DMS153 treated with DMSO at 0.1 percent for 48 hours (cell line): Measurements from ENCODE around the gene TBCA.
A peak's percentile ranks its signal among the peaks of the same experiment; 100 is the strongest.

Experiments
- DNase-seq: peaks from one replicate; lab custom pipeline; 2025; ENCODE audit not compliant: unreplicated experiment; lab: John Stamatoyannopoulos, UW

TBCA gene, protein sequence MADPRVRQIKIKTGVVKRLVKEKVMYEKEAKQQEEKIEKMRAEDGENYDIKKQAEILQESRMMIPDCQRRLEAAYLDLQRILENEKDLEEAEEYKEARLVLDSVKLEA

DNA sequence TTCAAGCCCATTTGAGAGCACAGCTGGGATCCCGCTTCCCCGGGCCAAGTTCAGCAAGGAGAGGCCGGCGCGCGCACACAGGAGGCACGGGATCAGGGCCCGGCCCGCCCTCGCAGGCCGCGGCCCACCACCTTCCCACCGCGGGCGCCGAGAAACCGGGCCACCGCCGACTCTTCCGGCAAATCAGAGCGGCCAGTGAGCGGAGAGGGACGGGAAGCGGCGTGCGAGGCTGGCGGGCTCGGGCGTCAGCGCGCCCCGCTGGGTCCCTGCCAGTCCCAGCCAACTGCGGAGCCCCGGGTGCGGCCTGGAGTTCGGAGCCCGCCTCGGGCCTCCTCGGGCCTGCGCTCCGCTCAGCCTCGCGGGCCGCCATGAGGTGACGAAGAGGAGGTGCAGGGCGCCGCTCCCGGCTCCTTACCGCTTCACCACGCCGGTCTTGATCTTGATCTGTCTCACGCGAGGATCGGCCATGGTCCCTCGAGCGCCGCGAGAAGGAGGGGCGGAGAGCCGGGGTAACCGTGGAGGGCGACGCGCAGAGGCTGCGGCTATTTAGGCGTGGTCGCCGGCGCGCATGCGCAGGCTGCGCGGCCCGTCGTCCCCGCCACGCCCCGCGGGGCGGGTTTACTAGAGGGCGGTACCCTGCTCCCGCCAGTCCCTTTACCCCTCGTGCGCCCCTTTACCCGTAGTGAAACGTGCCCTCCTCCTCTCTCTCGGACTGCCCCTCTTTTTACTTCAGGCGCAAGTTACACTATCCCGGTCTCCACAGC, at the start of gene TBCA:
Gene TBCA, minus strand, starts transcription at position 550 of the 764 bp plus-strand sequence. Its CDS starts 82 bp downstream, at position 468.
- DNase-seq = peak; percentile 27

DNA sequence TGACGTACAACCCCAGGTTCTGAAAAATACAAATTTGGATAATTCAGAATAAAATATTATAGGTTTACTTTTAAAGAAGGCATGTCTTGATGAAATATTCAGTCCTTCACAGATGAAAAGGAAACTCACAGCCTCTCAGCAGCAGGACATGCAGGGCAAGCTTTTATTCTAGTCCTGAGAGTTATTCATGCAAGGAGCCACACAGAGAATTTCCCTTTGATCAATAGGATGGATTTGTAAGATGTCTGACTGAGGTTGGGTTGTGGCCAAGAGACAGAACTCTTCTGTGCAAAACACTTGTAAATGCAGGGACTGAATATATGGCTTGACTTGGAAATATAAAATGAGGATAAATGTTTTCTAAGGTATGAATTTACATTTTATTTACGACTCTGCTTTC, 48.8 kb upstream of the TBCA start:
- DNase-seq = no peak

DNA sequence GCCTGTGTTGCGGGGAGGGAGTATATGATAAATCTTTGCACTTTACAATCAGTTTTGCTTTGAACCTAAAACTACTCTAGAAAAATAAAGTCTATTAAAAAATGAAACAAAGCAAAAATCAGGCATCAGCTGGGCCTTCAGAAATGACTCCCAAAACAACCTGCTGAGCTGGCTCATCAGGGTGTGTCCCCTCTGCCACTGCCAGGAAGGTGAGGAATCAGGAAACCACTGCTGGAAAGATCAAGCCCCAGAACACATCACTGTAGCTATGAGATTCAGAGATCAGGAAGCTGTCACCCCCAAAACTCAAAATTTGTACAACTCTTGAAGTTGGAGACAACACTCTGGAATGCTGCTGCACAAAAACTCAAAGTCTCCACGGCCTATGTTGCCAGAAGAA, 40.5 kb upstream of the TBCA start:
- DNase-seq = no peak

DNA sequence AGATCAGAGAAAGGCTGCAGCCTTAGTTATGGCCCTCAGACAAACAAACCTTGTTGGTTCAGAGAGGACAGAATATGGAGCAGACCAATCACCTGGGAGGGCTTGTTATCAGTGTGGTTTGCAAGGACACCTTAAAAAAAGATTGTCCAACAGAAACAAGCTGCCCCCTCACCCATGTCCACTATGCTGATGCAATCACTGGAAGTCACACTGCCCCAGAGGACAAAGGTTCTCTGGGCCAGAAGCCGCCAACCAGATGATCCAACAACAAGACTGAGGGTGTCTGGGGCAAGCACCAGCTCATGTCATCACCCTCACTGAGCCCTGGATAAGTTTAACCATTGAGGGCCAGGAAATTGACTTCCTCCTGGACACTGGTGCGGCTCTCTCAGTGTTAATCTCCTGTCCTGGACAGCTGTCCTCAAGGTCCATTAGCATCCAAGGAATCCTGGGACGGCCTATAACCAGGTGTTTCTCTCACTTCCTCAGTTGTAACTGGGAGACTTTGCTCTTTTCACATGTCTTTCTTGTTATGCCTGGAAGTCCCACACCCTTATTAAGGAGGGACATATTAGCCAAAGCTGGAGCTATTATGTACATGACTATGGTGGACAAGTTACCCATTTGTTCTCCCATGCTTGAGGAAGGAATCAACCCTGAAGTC, 36.9 kb upstream of the TBCA start:
- DNase-seq = no peak

DNA sequence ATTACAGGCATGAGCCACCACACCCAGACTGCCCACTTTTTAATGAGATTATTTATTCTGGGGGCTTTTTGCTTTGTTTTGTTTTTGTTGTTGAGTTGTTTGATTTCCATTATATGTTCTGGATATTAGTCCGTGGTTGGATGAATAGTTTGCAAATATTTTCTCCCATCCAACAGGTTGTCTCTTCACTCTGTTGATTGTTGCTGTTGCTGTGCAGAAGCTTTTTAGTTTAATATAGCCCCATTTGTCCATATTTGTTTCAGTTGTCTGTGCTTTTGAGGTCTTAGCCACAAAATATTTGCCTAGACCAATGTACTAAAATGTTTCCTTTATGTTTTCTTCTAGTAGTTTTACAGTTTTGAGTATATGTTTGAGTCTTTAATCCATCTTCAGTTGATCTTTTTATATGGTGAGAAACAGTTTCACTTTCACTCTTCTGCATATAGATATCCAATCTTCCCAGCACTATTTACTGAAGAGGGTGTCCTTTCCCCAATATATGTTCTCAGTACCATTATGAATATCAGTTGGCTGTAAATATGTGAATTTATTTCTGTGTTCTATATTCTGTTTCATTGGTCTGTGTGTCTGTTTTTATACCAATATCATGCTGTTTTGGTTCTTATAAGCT, 30.2 kb upstream of the TBCA start:
- DNase-seq = no peak

DNA sequence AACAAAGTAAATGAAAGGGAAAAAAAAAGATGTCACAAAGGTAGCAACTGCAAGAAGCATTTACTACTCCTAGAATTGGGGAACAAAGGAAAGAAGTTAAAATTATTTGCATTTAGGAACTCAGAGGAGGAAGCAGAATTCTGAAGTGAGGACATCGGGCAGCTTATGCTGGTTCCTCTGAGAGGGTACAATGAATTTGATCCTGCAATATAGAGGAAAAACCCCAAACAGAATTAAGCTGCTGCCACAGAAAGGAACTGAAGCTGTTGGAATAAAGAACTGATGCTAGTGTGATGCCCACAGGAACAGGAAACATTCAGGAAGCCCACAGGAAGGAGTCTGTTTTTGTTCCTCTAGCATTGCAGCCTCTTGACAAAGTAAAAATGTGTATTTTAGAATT, 22.3 kb upstream of the TBCA start:
- no peak for DNase-seq

DNA sequence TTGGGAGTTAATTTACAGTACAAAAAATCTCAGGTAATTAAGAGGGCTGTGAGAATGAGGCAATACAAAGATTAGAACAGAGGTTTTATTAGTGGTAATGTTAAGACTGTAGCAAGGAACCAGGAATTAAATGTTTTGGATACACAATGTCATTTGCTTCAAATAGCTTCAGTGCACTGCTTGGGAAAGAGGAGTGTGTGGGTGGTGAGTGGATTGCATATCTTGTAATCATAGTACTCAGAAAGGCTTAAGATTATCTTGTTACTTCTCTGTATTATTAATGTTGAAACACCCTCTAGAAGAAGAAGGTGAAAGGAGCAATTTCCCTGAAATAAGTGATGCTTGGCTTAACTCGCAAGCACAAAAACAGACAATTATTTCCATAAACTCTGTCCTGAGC, 21.0 kb upstream of the TBCA start:
- no peak for DNase-seq

DNA sequence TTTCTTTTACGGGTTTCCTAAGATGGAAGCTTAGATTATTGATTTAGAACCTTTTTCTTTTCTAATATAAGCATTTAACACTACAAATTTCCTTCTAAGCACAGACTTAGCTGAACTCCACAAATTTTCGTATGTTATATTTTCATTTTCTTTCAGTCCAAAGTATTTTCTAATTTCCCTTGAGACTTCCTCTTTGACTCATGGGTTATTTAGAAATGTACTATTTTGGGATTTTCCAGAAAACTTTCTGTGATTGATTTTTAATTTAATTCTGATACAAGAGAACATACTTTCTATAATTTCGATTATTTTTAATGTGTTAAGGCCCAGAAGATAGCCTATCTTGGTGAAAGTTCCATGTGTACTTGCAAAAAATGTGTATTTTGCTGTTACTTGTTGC, 19.7 kb upstream of the TBCA start:
- no peak for DNase-seq

DNA sequence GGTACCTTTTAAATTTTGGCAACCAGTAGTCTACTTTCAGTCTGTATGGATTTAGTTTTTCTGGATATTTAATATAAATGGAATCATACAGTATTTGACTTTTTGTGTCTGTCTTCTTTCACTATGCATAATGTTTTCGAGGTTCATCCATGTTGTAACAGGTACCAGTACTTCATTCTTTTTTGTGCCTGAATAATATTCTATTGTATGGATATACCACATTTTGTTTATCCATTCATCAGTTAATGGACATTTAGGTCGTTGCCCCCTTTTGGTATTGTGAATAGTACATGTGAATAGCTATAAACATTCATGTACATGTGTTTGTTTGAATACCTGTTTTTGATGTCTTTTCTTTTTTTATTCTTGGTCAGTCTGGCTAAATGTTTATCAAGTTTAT, 19.1 kb upstream of the TBCA start:
- DNase-seq = no peak

DNA sequence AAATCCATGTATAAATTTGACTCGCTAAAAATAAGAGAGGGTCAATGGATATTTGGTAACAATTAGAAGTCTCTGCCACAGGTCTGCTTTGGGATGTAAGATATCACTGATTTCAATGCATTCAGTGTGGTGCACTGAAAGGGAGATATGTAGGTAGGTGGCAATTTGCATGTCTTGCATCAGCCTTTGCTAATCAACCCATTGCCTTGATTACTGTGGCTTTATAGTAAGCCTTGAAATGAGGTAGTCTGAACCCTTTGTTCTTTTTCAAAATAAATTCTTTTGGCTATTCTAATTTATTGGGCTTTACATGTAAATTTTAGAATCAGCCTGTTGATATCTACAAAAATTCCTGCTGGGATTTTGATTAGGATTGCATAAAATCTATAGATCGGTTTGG, 15.8 kb upstream of the TBCA start:
- no peak for DNase-seq

DNA sequence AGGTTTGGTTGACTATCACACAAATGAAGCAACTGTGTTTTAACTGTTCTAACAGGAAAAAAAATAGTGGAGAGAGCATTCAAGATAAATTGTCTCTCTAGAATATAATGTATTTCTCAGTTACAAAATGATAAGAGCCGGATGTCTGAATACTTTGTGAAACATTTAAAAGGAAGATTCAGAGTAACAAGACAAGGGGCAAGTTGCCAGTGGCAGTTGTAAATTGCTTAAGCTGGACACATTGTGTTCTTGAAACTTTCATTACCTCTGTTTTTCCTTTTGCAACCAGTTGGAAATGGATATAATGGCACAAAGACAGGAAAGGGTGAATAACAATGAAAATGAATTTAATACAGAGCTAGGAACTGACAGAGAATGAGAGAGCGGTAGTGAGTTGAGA, 15.2 kb upstream of the TBCA start:
- DNase-seq = no peak

DNA sequence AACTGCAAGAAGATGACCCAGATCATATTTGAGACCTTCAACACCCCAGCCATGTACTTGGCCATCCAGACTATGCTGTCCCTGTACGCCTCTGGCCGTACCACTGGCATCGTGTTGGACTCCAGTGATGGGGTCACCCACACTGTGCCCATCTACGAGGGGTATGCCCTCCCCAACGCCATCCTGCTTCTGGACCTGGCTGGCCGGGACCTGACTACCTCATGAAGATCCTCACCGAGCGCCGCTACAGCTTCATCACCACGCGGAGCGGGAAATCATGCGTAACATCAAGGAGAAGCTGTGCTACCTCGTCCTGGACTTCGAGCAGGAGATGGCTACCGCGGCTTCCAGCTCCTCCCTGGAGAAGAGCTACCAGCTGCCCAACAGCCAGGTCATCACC, 9.1 kb upstream of the TBCA start:
- no peak for DNase-seq

DNA sequence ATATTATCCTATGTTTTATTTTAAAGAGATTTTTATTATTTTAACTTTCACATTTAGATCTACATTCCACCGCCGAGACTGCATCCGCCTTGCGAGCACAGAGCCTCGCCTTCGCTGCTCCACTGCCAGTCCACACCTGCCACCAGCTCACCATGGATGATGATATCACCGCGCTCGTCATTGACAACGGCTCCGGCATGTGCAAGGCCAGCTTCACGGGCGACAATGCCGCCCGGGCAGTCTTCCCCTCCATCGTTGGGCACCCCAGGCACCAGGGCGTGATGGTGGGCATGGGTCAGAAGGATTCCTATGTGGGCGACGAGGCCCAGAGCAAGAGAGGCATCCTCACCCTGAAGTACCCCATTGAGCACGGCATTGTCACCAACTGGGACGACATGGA, 8.6 kb upstream of the TBCA start:
- no peak for DNase-seq

DNA sequence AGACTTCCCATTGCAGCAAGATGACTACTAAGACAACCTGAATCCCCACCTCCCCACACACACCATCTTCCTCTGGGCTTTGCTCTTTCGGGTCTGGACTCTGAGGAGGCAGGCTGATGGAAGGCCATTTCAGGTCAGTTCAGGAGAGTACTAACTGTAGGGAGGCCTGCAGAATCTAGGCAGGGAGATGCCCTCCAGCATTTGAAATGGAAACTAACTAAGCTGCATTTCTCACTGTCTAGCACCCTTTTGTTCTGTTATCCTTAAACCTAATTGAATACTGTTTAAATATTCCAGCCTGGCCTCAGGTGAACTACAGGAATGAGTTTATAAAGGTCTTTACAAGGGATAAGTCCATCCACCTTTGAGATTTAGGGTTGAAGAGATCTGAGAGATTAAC, 4.9 kb upstream of the TBCA start:
- DNase-seq = no peak

DNA sequence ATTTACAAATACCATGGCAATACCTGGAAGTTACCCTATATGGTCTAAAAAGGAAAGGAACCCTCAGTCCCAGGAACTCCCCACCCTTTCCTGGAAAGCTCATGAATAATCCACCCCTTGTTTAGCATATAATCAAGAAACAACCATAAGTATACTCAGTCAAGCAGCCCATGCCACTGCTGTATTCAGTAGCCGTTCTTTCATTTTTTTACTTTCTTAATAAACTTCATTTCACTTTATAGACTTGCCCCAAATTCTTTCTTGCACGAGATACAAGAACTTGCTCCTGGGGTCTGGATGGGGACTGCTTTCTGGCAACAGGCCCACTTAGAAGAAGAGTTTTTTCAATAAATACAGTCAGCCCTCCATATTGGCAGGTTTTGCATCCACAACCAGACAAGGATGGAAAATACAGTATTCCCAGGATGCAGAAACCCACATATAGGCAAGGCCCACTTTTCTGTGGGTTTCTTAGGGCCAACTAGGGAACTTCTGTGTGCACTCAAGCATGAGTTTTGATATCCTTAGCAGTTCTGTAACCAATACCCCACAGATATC, 2.8 kb upstream of the TBCA start:
- no peak for DNase-seq

DNA sequence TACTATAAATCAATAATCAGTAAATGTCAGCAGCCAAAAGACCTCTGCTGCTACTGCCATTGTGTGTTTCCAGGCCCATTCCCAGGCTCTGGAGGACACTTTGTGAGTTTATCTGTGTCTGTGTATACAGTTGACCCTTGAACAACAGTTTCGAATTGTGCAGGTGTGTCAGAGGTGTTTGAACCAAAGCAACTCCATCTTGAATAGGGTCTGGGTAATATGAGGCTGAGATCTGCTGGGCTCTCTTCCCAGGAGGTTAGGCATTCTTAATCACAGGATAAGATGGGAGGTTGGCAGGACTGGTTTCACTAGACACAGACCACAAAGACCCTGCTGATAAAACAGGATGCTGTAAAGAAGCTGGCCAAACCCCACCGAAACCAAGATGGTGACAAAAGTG, 2.3 kb upstream of the TBCA start:
- DNase-seq = no peak

DNA sequence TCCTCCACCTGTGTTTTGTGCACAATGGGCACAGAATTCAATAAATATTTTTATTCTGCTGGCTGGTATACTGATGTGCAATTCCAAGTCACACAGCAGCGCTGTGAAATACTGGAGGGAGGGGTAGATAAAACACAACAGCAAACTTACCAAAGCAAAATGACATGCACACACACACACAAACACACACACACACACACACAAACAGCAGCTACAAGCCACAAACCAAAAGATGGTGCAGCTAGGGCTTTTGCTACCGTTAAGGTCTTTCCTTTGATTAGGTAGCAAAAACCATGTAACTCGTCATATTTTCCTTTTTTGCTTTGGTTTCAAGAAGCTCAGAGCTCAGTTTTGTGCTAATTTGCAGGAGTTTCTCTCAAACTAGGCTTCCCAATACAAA, 1.8 kb upstream of the TBCA start:
- no peak for DNase-seq

DNA sequence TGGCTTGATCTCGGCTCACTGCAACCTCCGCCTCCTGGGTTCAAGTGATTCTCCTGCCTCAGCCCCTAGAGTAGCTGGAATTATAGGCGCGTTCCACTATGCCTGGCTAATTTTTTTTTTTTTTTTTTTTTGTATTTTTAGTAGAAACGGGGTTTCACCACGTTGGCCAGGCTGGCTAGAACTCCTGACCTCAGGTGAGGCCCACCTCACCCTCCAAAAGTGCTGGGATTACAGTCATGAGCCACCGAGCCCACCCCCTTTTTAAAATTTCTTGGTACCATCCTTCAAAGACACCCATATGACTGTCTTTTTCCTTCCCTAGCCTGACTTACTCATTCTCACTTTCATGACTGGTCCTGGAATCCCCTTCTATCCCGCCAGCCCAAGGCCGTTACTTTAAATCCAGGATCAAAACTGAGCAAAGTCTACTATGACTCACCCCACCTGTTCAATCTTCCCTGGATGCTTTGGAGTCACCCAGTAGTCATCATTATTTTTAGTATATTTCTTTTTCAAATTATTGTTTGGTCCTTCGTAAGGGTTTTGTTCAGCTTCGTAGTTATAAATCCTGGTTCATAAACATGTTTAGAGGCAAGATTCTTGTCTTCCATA, 1.2 kb upstream of the TBCA start:
- no peak for DNase-seq

DNA sequence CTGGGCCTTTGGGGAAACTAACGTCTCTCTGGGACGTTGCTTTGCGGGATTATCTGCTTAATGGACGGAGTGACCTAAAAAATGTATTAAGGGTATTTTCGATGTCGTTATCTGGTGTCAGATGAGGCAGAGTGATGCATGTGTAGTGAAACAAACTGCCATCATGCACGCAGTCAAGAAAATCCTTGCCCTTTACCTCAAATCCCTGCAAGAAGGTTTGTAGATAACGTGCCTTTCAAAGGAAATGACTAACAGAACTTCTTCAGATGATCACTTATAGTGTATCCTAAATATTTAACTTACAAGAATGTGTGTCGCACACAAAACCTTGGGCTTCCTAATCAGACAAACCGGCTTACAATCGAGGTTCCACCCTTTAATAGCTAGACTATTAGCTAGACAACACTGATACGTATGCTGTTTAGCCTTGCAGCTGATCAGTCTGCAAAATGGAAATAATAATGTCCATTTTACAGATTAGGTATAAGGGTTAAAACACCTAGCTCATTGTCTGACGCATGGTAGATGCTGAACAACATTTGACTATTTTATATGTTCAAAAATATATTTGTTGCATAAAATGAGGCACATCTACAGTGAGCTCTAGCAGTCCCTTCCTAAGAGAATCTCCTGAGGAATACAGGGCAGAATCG, 541 bp upstream of the TBCA start:
- no peak for DNase-seq

DNA sequence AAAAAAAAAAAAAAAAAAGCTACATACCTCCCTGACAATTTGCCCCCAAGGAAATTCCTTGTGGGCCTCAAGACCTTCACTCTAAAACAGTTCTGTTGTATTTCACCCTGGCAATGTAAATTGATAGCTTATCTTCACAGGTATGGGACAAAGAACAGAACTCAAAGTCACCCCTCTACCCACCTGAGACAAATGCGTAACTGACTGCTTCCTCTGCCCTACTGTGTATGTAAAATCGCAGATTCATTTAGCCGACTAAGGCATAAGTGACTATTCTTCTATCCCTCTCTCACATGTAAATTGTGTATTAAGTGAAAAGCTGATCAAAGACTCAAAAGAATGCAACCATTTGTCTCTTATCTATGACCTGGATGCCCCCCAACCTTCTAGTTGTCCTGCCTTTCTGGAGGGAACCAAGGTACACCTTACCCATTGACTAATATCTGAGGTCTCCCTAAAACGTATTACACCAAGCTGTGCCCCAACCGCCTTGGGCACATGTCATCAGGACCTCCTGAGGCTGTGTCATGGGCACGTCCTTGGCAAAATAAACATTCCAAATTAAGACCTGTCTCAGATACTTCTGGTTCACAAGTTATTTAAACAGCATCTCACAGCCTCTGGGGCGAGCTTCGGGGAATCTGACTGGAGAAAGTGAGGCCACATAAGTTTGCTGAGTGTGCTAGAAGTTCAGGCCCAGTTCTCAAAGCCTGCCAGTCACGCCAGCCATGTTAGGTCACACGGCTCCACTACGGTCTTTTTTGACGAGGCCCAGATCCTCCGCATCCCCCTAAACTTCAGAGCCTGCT, 954 bp downstream of the TBCA start:
- no peak for DNase-seq
